Activated CD8-positive, alpha-beta memory T cell treated with anti-CD3 and anti-CD28 coated beads for 4 hours (primary cell): ENCODE measurements around the gene CADM1.

Experiments
- DNase-seq, 2 donors: peaks; one replicate each; pipeline ENCODE4 v3.0.0-alpha.2; 2020; ENCODE audit warnings: low read depth in 2 of 2

Gene CADM1

DNA sequence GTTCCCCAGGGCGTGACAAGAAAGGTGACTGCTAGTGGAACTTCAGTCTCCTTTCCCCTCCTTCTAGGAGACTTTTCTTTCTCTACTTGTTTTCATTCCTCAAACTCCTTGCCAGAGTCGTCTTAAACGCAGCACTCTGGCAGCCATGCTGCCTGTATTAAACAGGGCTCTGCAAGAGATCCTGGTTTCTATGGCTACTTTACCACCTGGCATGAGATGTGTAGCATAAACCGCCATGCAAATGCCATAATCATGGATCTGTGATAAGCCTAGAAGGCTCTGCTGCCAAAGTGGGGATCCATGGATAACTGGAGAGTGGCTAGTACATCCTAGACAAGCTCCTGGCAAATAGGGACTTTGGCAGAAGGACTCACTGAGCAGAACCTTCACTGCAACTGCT lies 321.1 kb downstream of the CADM1 start:
- no peak for DNase-seq

DNA sequence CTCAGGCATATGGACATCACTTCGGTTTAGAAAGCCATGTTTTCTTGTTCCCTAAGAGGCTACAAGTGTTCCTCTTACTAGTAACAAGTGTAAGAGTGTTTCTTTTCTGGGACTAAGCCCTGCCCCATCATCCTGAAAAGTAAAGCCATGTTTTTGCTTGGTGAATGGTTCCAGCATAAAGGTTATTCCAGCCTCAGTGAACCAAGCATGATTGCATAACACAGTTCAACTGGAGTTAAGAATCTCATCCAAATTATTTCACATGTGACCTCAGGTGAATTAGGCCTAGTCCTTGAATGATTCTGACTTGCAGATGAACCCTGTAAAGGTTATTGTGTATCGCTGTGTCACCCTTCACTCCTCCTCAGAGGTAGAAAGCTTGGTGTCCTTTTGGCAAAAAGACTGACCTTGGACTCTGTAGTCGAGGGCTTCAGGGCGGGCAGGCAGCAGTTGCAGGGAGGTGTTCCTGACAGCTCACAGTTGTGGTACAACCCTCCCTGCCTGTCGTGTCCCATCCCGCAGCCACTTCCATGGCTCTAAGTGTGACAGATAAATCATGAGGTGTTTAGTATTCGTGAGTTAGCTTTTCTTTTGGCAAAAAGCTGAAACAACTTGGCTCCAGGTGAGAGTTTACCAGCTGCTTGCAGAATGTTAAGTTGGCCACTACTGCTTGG lies 321.8 kb downstream of the CADM1 start:
- DNase-seq = no peak

DNA sequence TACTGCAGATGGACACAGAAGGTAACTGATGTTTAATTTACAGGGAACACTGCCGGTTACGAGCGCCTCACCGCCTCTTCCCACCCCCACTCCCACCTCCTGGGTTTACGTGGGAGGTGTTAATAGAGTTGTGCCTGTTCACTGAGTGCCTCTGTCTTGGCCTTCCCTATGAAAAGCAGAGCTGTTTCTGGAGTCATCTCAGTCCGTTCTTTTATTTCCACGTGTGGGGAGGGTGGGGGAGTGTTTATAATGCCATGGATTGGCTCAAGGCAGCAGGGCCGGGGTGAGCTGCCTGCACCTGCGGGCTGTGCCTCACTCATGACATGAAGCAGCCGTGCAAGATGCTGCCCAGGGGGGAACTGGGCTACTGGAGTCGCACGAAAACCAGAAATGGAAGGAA lies 322.7 kb downstream of the CADM1 start:
- no peak for DNase-seq

DNA sequence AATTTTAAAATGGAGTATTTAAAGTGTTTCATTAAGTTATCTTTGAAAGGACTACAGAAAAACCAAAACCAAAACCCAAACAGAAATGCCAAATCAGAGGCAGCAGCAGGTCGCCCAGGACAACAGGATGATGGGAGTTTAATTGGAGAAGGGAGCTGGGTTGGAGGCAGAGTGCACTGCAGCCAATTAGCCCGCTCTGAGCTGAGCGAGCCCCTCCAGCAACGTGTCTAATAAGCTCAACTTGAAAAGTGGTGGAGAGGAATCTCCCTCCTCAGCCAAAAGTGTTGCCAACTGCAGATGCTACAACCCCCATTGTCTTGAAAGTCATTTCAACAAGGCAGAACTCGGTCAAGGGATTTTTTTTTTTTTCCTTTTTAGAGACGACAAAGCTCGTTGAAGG lies 323.9 kb downstream of the CADM1 start:
- DNase-seq = no peak

DNA sequence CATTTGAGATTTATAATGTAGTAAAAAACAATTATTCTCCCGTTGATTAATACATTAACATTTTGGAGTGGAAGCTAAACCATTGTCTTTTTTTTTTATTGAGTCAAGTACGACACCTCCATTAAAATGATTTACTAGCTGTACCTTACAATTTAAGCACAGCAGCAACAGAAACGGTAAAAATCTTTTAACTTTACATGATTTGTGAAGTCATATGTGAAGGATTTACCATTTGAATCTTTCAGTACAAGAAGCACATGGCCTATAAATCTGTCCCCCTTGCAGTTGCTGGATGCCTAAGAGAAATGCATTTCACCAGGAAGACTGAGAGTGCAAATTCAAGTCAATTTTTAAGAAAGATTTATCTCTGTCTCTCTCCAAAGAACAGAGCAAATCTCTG lies 324.6 kb downstream of the CADM1 start:
- no peak for DNase-seq

DNA sequence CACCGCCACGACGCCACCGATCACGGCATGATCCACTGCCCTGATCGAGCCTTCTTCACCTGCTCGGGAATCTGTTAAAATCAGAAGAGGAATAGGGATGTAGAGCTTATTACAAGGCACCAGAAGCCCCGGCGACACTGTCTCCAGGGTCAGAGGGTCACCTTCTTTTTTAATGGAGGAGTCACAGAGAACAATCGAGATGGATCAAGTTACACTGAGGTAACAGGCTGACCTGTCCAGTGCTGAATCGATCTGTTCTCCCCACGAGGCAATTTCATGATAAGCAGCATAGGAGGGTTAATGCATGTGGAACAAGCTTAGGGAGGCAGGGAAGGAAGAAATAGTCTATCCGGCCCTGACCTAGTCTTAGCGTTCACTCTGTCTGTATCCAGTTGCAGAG lies 325.5 kb downstream of the CADM1 start:
- no peak for DNase-seq

DNA sequence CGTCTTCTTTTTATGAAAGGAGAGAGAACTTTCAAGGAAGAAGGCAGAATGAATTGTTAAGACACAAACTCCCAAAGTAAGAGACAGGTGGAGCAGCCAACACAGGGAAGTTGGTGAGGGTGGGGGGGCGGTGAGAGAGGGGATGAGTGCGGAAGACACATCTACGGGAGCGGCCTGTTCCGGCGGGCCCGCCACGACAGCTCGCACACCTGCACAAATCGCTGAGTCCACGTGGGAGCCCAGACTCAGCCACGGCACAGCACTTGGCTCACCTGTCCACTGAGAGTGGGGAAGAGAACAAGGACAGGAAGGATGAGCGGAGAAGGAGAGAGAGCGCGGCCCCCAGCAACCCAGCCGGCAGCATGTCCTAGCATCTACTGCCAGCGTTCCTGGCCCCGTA lies 331.1 kb downstream of the CADM1 start:
- no peak for DNase-seq

DNA sequence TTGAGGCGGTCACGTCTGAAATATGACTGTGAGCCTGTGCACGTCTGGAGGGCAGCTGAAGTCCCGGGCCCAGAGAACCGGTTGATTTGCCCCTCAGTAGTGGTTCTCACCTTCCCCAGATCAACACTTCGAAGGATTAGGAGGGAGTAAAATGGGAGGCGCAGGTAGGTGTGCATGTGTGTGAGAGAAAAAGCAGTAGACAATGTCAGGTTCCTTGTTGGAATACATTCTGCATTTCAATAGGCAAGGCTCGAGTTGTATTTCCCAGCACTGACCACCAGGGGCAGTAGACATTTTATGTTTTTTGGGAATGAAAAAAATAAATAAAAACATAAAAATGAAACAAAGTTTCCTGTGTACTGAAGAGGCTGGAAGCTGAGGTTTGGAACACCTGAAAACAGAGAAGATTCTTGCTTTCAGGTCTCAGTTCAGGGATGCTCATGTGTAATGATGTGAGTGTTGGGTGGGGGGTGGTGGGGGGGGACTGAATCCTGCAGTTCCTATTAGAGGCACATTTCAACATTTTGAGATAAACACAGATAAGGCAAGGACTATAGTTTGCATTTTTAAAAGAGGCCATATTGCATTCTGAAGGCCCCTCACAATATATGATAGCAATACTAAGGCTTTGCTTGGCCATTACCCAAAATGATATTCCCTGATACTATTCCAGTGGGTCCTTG lies 333.9 kb downstream of the CADM1 start:
- no peak for DNase-seq

DNA sequence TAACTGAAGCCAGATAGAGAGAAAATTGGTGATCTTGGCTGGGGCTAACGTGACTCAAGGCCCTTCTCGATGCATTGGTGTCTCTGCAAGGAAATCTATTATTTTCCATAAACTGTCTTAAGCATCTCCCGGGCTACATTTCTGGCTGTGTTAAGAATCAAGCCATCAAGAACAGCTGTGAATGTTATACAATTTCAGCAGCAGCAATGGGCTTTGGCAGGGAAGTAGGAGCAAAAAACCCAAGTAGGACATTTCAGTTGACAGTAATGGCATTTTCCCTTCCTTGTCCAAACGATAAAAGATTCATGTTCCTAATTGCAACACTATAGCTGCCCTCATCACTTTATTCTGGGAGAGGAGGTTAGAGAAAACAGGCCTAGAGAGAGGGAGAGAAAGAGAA lies 335.0 kb downstream of the CADM1 start:
- no peak for DNase-seq

DNA sequence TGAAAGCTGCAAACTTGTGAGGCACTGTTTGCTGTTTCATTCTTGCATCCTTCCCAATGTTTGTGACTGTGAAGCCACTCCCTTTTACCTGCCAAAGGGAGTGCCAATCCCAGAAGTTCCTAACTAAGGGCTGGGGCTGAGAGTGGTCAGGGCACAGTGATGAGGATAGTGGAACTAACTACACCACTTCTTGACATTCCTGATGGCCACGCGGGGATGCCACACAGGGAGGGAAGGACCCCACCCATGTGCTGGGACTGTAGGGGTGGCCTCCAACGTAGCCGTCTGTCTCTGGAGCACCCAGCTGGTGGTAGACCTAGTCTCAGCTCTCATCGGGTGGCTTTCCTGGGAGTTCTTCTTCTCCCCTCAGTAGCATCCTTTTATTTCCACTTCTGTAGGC lies 335.5 kb downstream of the CADM1 start:
- DNase-seq = no peak

DNA sequence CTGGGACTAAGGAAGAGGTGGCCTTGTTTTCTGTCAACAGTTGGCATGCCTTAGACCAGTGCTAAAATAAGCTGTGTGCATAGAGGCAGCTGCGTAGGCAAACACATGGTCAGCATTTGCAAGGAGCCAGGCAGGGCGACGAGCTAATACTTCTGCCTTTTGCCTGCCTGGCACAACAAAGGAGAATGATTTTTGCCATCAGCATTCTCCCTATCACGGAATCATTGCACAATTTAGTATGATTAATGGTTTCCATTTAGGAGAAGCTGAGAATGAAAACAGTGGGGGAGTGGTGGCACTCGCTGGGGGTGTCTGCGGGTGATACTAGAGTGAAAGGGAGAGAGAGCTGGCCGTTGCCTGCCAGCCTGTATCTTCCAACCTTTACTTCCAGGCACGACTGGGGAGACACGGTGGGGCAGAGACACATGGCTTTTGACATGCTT lies 336.0 kb downstream of the CADM1 start:
- DNase-seq = no peak

DNA sequence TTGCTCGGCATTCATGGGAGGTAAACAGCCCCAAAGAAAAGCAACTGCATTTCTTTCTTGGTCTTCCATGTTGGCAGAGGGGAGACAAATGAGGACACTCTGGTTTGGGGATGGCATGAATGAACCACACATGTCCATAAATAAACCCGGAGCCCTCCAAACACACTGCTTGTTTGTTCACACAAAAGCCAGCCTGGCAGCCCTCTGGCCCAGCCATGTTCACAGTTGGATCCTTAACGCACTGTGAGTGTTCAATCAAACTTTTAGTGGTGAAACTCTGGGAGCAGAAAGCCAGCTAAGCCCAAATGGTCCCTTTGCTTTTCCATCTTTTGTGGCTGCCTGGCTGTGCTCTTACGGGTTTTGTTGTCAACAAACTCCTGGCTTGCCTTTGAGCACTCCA lies 336.8 kb downstream of the CADM1 start:
- no peak for DNase-seq

DNA sequence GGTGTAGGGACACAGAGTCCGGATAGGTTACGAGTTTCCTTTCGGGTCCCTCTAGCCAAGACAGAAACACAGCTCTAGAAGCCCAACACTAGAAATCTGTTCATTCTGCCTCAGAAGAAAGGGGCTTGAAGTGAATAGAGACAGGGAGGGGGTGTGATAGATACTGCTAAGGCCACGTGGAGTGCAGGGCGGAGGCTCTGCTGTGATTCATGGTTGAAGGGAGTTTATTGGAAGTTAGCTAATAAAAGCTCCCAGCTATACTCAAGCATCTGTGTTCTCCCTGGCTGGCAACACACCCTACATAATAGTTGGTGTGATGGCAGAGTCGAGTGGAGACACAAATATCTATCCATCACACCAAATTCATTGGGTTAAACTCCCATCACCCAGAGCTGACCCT lies 337.4 kb downstream of the CADM1 start:
- DNase-seq = no peak

DNA sequence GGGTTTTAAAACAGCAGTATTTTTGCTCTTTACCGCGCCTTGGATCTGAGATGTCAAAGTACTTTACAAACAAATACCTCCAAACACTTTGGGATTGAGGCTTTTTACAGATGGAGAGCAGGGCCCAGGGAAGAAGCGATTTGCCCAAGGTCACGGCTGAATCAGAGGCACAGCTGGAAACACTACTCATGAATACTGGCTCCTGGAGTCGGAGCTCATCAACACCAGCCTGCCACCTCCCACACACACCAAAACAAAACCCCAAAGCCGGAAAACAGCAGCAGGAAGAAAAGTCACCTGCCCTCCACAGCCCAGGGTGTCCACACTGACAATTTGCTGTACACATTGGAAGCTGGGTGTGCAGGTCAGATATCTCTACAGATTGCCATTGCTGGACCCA lies 339.4 kb downstream of the CADM1 start:
- DNase-seq = no peak

DNA sequence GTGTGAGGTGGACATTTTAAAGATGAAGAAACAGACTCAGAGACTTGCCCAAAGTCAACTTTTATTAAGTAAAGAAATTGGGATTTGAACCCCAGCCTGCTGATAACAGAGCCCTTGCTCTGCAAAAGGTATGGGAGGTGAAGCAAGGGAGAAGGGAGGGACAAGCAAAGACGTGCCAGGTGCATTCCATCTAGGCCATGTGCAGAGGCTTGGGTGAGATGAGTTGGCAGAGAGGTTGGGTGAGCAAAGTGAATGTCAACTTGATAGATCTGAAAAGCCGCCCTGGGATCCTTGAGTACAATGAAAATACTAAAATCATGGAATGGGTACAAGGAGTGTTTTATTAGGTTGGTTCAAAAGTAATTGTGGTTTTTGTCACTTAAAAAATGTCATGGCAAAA lies 341.3 kb downstream of the CADM1 start:
- no peak for DNase-seq

DNA sequence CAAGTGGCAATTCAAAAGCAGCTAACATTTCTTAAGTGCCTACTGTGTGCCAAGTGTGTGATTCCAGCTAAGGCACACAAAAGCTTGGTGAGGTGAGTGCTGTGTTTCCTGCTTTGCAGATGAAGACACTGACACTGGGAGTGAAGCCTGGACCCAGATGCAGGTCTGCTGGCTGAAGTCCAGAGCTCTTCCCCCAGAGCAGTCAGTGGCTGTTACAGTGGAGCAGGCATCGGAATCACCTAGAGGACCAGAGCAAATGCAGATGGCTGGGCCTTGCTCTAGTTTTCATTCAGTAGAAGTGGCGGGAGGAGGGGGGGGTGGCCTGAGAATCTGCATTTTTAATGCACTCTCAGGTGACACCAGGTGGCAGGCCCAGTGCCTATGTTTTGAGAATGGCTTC lies 342.3 kb downstream of the CADM1 start:
- DNase-seq = no peak

DNA sequence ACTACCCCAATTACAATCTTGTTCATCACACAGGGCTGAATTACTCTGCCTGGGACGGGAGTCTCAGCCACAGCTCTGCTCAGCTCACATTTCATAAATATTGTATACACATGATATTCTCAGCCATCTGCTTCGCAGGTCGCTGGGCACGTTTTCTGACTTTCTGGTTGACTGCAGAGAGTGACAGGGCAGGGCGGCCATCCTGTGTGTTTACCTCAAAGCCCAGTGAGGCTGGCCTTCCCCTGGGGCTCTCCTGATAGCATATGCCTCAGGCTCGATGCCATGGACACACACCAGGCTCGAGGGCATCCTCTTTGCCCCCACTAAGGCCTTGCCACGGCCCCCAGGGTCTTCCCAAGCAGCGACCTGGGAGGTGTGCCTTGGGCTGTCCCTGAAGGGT lies 345.0 kb downstream of the CADM1 start:
- DNase-seq = no peak

DNA sequence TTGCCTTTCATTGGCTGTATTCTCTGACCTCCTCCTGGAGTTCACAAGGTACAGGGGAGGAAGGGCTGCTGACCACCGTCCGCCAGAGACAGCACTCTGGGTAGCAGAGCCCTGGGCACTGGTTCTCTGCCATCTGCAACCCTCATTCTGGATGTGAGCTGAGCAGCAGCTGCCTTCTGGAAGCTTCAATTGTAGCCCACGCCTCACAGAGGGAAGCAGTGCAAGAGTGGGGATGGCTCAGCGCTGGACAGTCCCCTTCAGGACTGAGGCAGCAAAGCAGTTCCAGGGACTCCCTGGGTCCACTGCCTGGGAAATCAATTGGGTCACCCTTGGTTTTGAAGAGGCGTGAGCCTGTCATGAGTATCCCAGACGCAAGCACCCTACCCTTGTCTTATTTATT lies 346.2 kb downstream of the CADM1 start:
- DNase-seq = no peak

DNA sequence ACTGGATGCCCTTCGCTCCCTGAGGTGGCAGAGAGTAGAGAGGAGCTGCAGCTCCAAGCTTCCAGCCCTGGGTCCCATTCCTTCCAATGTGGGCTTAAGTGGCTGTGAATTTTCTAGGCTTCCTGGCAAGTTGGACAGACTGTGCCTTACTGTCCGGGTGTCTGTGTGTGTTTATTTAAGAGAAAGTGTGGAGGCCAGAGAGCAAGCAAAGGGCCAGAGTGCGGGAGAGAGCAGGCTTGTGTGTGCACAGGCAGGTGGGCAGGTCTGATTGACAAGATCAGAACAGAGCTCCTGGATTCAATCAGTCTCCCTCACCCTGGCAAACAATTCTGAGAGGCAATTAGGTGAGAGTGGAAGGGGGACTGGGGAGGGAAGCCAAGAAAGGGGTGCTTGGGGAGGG lies 347.0 kb downstream of the CADM1 start:
- no peak for DNase-seq

DNA sequence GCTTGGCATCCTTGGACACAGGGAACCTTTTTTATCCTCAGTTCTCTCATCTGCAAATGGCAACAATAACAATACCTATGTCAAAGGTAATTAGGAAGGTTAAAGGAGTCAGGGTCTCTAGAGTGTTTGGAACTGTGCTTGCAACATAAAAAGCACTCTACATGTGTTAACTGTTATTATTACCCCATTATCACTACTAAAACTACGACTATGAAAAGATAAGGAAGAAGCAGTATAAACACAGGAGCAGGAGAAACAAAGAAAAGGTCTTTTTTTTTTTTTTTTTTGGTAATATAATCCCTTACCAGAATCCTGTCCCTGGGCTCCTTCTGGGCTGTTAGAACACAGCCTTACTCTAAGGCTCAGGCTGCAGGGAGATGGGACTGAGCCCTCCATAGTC lies 348.2 kb downstream of the CADM1 start:
- DNase-seq = no peak

DNA sequence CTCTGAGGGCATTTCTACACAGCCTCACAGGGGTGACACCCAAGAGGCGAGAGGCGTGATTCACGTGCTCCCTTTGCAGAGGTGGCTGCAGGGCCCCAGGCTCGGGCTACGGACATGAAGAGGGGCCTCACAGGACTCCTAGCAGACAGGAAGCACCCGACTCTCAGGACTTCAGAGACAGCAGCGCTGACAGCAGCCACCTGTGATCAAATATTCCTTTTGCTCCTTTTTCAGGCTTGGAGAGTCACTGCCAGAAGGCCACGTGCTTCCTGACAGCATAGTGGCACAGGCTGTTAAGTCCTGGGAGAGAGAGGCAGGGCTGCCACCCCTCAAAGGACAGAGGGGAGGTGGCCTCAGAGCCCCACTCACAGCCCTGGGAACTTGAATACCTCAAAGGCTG lies 348.9 kb downstream of the CADM1 start:
- DNase-seq = no peak

DNA sequence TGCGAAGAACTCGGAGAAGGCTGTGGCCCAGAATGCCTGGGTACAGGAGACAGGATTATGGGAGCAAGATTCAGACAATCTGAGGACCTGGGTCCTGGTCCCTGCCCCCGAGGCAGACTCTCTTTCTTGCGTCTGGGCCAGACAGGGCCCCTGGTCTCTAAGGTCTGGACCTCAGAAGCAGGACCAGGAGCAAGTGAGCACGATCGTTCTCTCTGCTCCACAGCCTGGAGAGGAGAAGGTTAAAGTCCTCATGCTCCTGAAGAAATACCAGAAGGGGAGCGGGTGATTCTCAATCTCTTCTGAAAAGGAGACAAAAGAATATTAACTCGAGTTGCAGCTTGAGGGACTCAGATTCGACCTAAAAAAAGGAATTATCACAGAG lies 349.9 kb downstream of the CADM1 start:
- DNase-seq = no peak

DNA sequence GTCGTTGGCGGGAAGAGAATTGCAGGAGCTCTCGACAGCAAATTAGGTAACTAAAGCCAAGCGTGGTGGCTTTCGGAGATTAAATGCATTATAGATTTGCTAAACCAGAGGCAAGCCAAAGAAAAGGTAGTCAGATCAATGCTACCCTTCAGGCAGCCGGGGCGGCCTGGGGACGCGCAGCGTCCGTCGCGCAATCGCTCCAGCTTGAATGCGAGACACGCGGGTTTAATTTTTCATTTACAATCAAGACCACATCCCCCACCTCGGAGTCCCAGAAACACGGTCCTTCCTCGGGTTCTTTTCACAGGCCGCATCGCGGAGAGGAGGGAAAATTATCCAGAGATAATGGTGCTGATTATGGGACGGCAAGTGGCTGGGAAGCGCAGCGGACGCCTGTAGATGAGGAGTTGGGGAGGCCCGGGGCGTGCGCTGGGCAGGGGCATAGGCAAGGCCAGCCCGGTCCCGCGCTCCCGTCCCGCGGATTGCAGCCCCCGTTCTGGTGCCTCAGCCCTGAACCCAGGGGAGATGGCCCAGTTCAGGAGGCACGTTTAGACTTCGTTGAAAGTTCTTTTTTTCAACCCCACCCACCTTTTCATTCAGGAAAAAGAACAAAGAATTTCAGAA lies 350.4 kb downstream of the CADM1 start:
- DNase-seq = no peak

DNA sequence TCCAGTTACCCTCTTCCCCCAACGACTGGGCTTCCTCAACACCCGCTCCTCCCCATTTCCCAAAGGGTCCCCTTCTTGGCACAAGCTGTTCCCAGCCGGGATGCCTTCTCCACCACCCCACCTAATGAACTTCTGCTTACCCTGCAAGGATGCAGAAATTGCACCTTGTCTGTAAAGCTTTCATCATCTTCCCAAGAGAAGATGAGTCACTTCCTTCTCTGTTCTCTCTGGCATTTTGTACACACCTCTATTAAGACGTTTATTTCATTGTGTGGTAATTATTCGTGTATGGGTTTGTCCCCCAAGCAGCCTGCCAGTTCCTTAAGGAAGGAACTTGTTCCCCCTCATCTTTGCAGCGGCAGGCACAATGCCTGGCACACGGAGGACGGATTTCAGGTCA lies 351.1 kb downstream of the CADM1 start:
- DNase-seq = no peak
